ENCODE data around the gene PCDHGA12.
A peak's percentile ranks its signal among the peaks of the same experiment; 100 is the strongest.

- TF ChIP-seq POLR2A (IDR thresholded peaks at IDR 0.05; ENCODE audit: low read depth, low read length): peak; percentile 54; the same call in 1 of the 2 replicates
- TF ChIP-seq TAF1 (IDR thresholded peaks at IDR 0.05; ENCODE audit: borderline replicate concordance, low read depth, low read length): 0 out of 2 replicates have a peak, but pooled peaks have one; percentile 44
Observed at GRCh38 chr5:141431286-141431685, 979 bp downstream of the PCDHGA12 start.
